Measurements from ENCODE around the gene DNAJC30.

Gene DNAJC30

DNA sequence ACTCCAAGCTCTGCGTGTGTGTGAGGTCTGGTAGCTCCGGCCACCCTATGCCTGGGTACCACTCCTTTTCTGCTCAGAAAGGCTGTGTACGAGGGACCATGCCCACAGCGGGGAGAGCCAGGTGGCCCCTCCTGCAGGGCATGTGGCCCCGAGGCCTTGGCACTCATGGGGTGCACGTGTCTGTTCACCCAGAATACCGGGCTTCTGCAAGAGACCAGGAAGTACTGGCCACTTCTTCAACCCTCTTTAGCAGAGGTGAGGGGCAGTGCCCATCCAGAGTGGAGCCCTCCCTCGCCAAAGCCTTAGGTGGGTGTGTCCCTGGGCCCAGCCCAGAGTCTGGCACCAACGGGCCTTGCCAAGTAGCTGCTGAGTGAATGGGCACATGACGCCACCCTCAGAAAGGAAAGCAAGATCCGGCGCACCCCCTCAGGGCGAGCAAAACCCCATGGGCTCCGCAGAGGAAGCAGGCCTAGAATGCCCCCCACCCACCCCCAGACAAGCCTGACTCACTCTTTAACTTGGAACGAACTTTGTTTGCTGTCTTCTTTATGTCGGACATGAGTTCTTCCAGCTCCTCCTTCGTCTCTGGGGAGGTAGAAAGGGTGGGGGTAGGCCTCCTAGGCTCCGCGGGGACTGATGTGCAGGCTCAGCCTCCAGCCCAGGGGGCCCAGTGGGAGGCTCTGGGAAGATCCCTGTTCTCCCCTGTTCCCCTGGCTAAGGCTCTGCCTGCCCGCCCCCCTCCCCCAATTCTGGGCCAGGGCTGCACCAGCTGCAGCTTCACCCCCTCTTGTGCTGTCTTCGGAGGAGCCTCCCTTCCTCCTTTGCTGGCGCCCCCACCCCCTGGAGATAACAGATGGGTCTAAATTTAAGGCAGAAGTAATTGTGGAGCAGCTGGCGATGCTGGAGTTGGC is 21.6 kb upstream of the DNAJC30 start:
- Histone ChIP-seq H3K4me1 (ENCODE audit: insufficient read depth, low read length) (no peaks in the 10 kb centered on the region), H3K27me3 (ENCODE audit: insufficient read depth, low read length) (no peaks in the 10 kb centered on the region), H3K4me3 (ENCODE audit: low read length) (no peak overlapping the region), H2AFZ (ENCODE audit: low read depth, low read length) (no peak overlapping the region), H3K9me3 (ENCODE audit: low read length) (no peaks in the 10 kb centered on the region), H3K36me3 (ENCODE audit: insufficient read depth, low read length) (peaks cover 15% of the 10 kb centered on the region)

- no peaks in the 10 kb centered on the region for H3K9me3 ChIP-seq (ENCODE audit: low read length)
- H2AFZ ChIP-seq (ENCODE audit: low read depth, low read length): no peak overlapping the region
- no peak overlapping the region for H3K4me3 ChIP-seq (ENCODE audit: low read length)
- H3K36me3 ChIP-seq (ENCODE audit: insufficient read depth, low read length): peaks cover 24% of the 10 kb centered on the region
- no peaks in the 10 kb centered on the region for H3K27me3 ChIP-seq (ENCODE audit: insufficient read depth, low read length)
- no peaks in the 10 kb centered on the region for H3K4me1 ChIP-seq (ENCODE audit: insufficient read depth, low read length)
These were observed 20.7 kb upstream of the DNAJC30 start for GRCh38 chr7:73703757-73704639.

DNA sequence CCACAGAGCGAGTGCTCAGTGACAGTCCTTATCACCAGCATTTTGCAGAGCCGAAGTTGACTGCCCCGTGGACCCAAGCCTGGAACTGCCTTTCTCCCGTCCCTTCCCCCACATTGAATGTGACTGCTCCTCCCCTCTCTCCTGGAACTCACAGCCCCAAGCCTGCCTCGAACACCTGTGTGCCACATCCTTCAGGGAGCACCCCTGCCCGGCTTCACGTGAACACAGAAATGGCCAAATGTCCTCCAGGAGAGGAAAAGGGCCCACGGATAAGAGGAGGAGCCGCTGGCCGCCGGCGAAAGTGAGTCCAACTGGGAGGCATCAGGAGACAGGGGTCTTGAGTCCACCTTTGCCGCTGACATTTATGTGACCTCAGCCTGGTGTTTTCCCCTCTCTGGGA is 20.0 kb upstream of the DNAJC30 start:
- no peaks in the 10 kb centered on the region for H3K4me1 ChIP-seq (ENCODE audit: insufficient read depth, low read length)
- no peak overlapping the region for H3K4me3 ChIP-seq (ENCODE audit: low read length)
- H2AFZ ChIP-seq (ENCODE audit: low read depth, low read length): no peak overlapping the region
- no peaks in the 10 kb centered on the region for H3K9me3 ChIP-seq (ENCODE audit: low read length)
- H3K27me3 ChIP-seq (ENCODE audit: insufficient read depth, low read length): no peaks in the 10 kb centered on the region
- peaks cover 31% of the 10 kb centered on the region for H3K36me3 ChIP-seq (ENCODE audit: insufficient read depth, low read length)

DNA sequence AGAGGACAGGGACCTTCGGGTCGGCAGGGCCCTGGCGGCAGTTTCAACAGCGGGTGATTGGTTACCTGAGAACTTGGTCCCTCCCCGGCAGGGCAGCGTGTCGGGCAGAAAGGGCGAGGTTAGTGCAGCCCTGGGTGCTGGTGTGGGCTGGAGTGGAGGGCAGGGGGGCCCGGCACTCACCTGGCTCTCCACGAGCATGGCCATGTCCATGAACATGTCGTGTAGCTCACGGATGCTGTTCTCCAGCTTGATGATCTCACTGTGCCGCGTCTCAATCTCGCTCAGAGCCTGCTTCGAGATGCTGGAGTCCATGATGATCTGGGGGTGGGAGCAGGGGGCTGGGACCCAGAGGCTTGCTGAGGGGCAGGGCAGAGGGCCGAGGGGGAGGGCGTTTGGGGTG is 19.4 kb upstream of the DNAJC30 start:
- no peak overlapping the region for H3K4me3 ChIP-seq (ENCODE audit: low read length)
- no peaks in the 10 kb centered on the region for H3K27me3 ChIP-seq (ENCODE audit: insufficient read depth, low read length)
- H3K36me3 ChIP-seq (ENCODE audit: insufficient read depth, low read length): peaks cover 34% of the 10 kb centered on the region

GRCh38 chr7:73702226-73702625 is 19.0 kb upstream of the DNAJC30 start:
- Histone ChIP-seq H3K4me3 (ENCODE audit: low read length) (no peak overlapping the region), H2AFZ (ENCODE audit: low read depth, low read length) (no peak overlapping the region), H3K36me3 (ENCODE audit: insufficient read depth, low read length) (peaks cover 38% of the 10 kb centered on the region), H3K27me3 (ENCODE audit: insufficient read depth, low read length) (no peaks in the 10 kb centered on the region), H3K4me1 (ENCODE audit: insufficient read depth, low read length) (no peaks in the 10 kb centered on the region), H3K9me3 (ENCODE audit: low read length) (no peaks in the 10 kb centered on the region)

More for the DNA sequence above, 19.4 kb upstream of the DNAJC30 start:
- Histone ChIP-seq H3K4me1 (ENCODE audit: insufficient read depth, low read length) (no peaks in the 10 kb centered on the region), H2AFZ (ENCODE audit: low read depth, low read length) (no peak overlapping the region), H3K9me3 (ENCODE audit: low read length) (no peaks in the 10 kb centered on the region)

GRCh38 chr7:73701357-73701995 is 18.2 kb upstream of the DNAJC30 start:
- Histone ChIP-seq H3K36me3 (ENCODE audit: insufficient read depth, low read length) (peaks cover 45% of the 10 kb centered on the region), H3K4me1 (ENCODE audit: insufficient read depth, low read length) (no peaks in the 10 kb centered on the region), H3K27me3 (ENCODE audit: insufficient read depth, low read length) (no peaks in the 10 kb centered on the region), H3K9me3 (ENCODE audit: low read length) (no peaks in the 10 kb centered on the region), H2AFZ (ENCODE audit: low read depth, low read length) (no peak overlapping the region), H3K4me3 (ENCODE audit: low read length) (no peak overlapping the region)

DNA sequence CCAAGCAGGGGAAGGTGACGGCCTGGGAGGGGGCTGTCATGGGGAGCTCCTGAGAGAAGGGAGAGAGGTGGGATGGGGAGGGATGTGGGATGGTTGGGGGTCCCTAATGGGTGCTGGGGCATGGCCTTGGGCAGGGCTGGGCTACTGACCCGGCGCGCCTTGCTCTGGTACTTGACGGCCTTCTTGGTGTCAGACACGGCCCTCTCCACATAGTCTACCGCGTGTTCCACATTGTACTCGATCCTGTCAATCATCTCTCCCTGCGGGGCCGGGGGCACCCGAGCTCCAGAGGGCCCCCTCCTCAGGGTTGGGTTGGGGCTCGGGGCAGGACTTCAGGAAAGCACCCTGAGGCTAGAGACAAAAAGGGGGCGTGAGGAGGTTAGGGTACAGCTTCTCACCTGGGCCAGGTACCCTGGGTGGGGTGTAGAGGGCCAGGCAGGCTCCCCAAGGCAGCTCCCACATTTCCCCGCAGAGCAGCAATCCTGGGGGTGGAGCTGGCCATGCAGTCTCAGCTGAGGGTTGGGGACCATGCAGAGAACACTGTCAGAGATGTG is 17.4 kb upstream of the DNAJC30 start:
- Histone ChIP-seq H3K4me3 (ENCODE audit: low read length) (no peak overlapping the region), H3K27me3 (ENCODE audit: insufficient read depth, low read length) (no peaks in the 10 kb centered on the region), H3K4me1 (ENCODE audit: insufficient read depth, low read length) (no peaks in the 10 kb centered on the region), H3K36me3 (ENCODE audit: insufficient read depth, low read length) (peaks cover 53% of the 10 kb centered on the region), H3K9me3 (ENCODE audit: low read length) (no peaks in the 10 kb centered on the region), H2AFZ (ENCODE audit: low read depth, low read length) (no peak overlapping the region)

DNA sequence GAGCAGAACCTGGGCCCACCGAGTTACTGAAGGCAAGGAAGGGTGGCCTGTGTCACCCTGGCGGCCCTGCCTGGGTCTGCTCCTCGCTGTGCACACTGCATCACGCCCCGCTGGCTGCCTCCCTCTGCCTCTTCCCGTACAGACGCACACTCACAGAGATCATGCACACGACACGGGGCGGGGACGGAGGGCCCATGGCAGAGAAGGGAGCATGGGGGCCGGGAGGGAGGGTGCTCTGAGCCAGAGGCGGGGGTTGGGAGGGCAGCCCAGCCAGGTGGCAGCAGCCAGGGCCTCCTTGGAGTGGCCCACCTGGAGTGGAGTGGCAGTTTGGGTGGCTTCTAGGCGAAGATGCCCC is 16.8 kb upstream of the DNAJC30 start:
- Histone ChIP-seq H3K36me3 (ENCODE audit: insufficient read depth, low read length) (peaks cover 57% of the 10 kb centered on the region), H3K4me3 (ENCODE audit: low read length) (no peak overlapping the region), H2AFZ (ENCODE audit: low read depth, low read length) (no peak overlapping the region), H3K9me3 (ENCODE audit: low read length) (no peaks in the 10 kb centered on the region), H3K4me1 (ENCODE audit: insufficient read depth, low read length) (no peaks in the 10 kb centered on the region), H3K27me3 (ENCODE audit: insufficient read depth, low read length) (no peaks in the 10 kb centered on the region)

- Histone ChIP-seq H3K4me3 (ENCODE audit: low read length) (no peak overlapping the region), H3K36me3 (ENCODE audit: insufficient read depth, low read length) (peaks cover 58% of the 10 kb centered on the region), H3K27me3 (ENCODE audit: insufficient read depth, low read length) (no peaks in the 10 kb centered on the region), H3K4me1 (ENCODE audit: insufficient read depth, low read length) (no peaks in the 10 kb centered on the region), H2AFZ (ENCODE audit: low read depth, low read length) (no peak overlapping the region), H3K9me3 (ENCODE audit: low read length) (no peaks in the 10 kb centered on the region)
These were observed 16.3 kb upstream of the DNAJC30 start for GRCh38 chr7:73699370-73700068.

- H3K4me1 ChIP-seq (ENCODE audit: insufficient read depth, low read length): no peaks in the 10 kb centered on the region
These were observed 15.2 kb upstream of the DNAJC30 start for GRCh38 chr7:73698410-73698809.

GRCh38 chr7:73696372-73696771 is 13.1 kb upstream of the DNAJC30 start:
- no peaks in the 10 kb centered on the region for H3K9me3 ChIP-seq (ENCODE audit: low read length)
- peaks cover 81% of the 10 kb centered on the region for H3K36me3 ChIP-seq (ENCODE audit: insufficient read depth, low read length)
- no peaks in the 10 kb centered on the region for H3K4me1 ChIP-seq (ENCODE audit: insufficient read depth, low read length)
- H2AFZ ChIP-seq (ENCODE audit: low read depth, low read length): no peak overlapping the region
- no peaks in the 10 kb centered on the region for H3K27me3 ChIP-seq (ENCODE audit: insufficient read depth, low read length)
- H3K4me3 ChIP-seq (ENCODE audit: low read length): no peak overlapping the region

More at GRCh38 chr7:73698410-73698809, 15.2 kb upstream of the DNAJC30 start:
- H3K9me3 ChIP-seq (ENCODE audit: low read length): no peaks in the 10 kb centered on the region
- H2AFZ ChIP-seq (ENCODE audit: low read depth, low read length): no peak overlapping the region
- peaks cover 69% of the 10 kb centered on the region for H3K36me3 ChIP-seq (ENCODE audit: insufficient read depth, low read length)
- no peak overlapping the region for H3K4me3 ChIP-seq (ENCODE audit: low read length)
- no peaks in the 10 kb centered on the region for H3K27me3 ChIP-seq (ENCODE audit: insufficient read depth, low read length)

DNA sequence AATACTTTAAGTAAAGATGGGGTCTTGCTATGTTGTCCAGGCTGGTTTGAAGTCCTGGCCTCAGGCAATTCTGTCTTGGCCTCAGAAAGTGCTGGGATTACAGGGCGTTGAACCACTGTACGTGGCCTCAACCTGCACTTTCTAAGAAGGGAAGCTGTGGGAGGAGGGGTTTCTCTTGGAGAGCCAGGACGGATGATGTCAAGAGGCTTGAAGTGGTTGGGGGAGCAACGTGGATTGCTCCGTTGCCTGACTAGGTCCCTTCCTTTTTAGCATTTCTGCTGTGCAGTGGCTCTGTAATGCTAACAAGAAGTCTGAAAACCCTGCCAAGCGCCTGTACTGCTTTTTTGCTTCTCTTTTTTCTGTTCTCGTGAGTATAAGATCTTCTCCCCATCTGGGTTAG is 7.4 kb upstream of the DNAJC30 start:
- no peaks in the 10 kb centered on the region for H3K9me3 ChIP-seq (ENCODE audit: low read length)
- H3K36me3 ChIP-seq (ENCODE audit: insufficient read depth, low read length): peaks cover 79% of the 10 kb centered on the region
- H2AFZ ChIP-seq (ENCODE audit: low read depth, low read length): no peak overlapping the region
- no peaks in the 10 kb centered on the region for H3K4me1 ChIP-seq (ENCODE audit: insufficient read depth, low read length)
- H3K27me3 ChIP-seq (ENCODE audit: insufficient read depth, low read length): no peaks in the 10 kb centered on the region
- no peak overlapping the region for H3K4me3 ChIP-seq (ENCODE audit: low read length)
